NCI-H146 (cell line): ENCODE data around the gene XPR1.

ENCODE experiments used
- DNase-seq: peaks from one replicate; lab custom pipeline; 2025; lab: John Stamatoyannopoulos, UW

Gene XPR1

DNA sequence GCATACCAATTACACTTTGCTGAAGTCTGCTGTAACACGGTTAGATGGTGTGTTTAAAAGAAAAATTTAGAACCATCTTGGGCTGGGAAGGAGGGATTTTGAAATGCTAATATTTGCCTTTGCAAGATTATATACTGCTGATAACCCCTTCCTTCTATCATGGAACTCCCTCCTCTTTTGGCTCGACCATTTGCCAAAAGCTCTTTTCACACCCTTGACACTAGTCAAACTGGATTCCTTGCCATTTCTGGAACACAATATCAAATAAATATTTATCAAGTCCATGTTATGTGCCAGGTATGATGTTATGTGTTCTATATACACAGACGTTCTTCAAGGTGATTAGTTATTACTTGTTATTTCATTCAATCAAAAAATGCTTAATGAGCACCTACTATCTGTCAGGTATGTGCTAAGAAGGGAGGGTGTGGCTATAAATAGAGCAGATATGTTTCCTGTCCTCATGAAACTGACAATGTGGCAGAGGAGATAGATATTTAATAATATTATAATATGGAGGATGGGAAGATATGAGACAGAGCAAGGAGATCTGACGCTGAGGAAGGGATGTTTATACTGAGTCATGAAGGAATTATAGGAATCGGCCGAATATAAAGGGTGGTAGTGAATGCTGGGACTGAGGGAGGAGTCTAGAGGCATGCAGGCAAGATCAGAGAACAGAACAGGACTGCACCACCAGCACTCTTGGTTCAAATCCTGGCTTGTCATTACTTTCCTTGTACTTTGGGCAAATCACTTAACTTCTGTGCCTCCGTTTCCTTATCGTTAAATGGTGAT, 16.1 kb upstream of the XPR1 start:
- DNase-seq: no peak

DNA sequence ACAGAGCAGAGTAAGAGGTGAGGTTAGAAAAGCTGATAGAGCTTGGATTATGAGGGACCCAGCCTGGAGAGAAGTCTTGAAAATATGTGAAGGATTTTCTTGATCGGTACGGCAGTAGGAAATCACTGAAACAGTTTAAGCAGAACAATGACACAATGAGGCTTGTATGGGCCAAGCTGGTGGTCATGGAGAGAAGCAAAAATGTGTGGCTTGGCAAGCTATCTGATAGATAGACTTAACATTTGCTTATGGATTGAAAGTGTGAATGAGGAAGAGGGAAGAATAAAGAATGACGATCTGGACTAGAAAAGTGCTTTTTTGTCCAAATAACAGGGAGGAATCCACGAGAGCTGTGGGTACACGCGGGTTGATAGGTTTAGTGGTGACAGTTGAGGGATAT, 15.4 kb upstream of the XPR1 start:
- DNase-seq: no peak

DNA sequence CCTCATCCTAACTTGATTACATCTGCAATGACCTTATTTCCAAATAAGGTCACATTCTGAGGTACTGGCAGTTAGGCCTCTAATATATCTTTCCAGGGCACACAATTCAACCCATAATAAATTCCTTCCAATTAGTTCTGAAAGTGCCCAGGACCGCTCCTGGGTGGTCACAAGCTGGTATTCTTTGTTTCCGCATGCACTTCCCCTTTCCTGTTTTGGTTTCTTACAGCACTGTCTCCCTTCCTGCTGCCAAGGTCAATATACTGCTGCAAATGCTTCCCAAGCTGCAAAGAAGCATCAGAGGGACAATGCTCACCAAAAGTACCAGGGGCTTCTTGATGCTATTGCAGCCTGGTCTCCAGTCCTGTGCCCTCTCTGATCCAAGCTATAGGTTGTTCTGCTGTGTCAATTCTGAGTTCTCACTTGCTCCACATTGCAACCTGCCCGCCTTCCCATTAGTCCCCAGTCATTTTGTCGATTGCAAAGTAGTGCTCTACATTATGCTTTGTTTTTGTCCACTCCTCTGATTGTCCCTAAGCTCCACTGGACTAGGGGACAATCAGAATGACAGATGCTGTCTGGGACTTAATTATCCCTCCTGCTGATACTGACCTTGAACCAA, 13.9 kb upstream of the XPR1 start:
- peak; percentile 31 for DNase-seq

DNA sequence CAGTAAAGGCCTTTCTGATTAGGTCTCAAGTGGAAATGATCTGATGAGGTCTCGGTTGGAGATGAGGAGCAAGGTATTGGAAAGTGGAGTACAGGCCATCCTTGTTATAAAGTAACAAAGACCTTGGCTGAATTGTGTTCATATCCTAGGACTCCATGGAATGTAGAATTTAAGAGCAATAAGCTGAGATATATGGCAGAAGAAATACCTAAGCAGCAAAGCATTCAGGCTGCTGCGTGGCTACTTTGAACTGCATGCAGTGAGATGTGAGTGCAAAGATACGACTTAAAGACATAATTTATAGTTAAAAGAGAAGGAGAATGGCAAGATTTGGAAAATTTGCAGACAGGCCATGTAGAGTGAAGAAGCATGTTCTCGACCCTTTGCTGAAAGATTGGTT, 11.2 kb upstream of the XPR1 start:
- no peak for DNase-seq

DNA sequence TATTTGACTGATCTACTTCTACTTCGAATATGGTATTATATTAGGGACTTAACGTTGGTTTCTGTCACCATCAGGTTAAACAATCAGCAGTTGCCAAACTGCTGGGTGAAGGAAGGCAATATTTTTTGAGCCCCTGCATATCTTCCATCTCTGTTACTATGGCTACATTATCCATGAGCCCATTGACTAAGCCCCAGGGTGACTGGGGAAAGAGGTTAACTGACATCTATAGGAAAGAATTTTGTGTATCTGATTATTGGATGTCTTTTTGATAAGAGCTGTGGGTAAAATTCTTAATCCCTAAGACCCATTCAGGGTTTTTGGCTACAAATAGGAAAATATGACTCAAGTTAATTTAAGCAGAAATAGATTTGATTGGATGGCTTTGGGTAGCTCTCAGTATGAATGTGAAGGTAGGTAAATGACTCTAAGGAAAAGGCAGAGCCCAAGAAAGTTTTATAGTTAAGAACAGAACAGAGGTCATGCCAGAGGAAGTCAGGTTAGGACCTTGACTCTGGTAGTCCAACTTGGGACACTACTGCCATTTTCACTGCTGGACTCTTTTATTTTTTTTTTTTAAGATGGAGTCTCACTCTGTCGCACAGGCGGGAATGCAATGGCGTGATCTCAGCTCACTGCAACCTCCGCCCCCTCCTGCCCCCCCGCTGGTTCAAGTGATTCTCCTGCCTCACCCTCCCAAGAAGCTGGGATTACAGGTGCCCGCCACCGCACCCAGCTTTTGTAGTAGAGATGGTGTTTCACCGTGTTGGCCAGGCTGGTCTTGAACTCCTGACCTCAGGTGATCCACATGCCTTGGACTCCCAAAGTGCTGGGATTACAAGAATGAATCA, 8.9 kb upstream of the XPR1 start:
- DNase-seq: no peak

DNA sequence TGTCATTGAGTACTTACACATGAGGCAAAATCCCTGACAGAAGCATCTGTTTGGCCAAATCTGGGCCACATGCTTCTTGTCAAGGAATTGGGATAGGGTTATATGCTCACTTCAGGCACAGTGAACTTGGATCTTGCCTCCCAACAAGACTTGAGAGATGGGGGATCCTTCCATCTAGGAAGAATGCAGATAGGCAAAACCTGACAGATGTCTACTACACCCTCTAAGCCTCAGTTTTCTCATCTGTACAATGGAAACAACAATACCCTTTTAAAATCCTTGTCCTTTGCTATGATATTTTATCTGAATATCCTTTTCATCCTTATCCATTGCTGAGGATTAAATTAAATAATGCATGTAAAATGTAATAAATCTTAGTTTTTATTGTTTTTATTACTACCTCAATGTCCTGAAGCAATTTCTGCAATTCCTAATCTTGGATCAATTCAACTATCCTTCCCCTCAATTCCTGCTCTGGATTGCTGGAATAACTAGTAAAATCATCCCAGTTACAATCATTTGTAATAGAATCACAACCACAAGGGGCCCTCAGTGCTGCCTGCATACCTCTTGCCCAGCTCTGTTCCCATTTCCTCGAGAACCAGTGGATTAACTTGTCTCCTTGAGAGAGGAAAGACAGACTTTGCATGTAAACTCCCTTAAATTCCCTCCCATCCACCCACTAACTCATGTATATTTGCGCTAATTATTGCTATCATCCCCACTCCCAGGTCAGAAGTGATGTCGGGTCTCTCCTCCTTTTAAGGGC, 8.1 kb upstream of the XPR1 start:
- DNase-seq: no peak

DNA sequence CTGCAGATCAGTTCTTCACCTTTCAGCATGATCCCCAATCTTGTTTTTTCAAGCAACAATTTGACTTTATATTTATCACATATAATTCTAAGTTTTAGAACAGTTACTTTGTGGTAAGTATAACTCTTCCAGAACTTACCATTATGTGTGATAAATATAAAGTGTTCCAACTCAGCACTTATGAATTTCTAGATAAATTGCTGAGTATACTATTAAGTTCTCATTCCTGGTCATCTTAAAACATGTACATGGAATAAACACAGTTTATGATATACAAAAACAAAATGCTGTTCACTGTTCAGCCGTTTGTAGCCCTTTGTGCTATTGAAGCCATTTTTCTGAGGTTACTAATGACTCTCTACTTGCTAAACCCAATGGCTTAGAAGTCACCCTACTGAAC, 5.1 kb upstream of the XPR1 start:
- no peak for DNase-seq

DNA sequence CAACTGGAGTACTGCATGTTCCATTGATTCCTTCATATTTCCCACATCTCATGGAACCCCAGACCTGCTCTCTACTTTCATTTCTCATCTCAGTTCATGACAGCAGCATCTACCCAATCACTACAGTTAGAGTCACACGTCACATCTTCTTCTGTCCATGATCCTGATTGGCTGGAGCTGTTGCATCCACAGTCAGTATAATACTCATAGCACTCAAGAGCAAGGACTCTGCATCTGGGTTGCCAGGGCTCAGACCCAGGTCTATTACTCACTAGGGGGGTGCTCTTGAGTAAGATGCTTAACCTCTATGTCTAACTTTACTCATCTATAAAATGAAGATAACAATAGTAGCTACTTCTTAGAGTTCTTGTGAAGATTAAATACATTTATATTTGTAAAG, 4.4 kb upstream of the XPR1 start:
- no peak for DNase-seq

DNA sequence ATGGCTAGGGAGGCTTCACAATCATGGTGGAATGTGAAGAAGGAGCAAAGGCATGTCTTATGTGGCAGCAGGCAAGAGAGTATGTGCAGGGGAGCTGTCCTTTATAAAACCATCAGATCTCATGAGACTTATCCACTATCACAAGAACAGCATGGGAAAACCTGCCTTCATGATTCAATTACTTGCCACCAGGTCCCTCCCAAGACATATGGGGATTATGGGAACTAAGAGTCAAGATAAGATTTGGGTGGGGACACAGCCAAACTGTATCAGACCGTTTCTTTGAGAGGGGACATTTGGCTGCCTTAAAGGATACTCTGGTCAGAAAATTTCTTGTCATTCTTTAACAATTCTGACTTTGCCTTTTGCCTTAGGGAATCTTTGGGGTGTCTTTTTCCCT, 3.2 kb upstream of the XPR1 start:
- no peak for DNase-seq

DNA sequence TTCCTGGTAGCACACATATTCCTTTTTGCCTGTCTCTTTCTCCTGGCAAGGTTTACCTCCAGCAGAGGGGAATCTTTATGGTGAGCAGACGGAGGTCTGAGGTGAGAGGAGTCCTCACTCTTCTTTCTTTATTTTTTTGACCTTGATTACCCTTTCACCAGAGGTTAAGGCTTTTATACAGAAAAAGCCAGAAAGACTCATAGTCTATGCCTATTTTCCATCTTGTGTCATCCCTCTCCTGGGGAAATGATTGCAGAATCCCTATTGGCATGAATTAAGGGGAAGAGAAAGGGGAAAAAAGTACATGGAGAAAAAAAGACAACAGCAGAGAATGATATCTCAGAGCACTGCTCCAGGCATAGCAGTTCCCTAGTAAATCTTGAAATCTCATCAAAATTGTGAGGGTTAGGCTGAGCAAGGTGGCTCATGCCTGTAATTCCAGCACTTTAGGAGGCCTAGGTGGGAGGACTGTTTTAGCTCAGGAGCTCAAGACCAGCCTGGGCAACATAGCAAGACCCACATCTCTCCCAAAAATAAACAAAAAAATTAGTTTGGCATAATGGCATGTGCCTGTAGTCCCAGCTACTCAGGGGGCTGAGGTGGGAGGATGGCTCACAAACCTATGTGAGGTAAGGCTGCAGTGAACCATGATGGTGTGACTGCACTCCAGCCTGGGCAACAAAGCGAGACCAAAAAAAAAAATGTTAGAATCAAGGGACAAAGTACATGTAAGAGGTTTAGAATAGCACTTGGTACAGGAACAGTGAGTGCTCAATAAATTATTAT, 1.2 kb upstream of the XPR1 start:
- no peak for DNase-seq

DNA sequence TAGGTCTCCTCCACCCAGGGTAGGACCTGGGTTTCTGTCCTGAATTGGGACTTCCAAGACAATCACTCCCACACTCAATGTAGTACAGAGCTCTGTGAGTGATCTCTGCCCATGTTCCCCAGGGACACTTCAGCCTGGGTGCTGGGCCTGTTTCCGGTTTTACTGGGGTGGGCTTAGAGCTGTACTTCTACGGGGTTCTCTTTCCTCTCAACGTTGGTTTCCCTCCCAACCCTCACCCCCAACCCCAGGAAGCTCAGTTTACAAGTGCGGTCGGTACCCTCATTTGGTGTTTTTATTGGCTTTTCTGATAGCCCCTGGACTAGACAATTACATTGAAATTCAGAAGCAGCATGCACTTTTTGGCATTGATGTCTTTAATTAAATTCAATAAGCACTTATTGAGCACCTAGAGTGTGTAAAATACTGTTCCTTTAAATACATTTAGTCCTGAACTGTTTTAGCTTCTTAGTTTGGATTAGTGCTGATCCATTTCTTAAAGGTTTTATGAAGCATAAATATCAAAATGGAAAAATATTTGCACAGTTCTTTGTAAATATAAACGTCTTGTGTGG, 542 bp upstream of the XPR1 start:
- no peak for DNase-seq

DNA sequence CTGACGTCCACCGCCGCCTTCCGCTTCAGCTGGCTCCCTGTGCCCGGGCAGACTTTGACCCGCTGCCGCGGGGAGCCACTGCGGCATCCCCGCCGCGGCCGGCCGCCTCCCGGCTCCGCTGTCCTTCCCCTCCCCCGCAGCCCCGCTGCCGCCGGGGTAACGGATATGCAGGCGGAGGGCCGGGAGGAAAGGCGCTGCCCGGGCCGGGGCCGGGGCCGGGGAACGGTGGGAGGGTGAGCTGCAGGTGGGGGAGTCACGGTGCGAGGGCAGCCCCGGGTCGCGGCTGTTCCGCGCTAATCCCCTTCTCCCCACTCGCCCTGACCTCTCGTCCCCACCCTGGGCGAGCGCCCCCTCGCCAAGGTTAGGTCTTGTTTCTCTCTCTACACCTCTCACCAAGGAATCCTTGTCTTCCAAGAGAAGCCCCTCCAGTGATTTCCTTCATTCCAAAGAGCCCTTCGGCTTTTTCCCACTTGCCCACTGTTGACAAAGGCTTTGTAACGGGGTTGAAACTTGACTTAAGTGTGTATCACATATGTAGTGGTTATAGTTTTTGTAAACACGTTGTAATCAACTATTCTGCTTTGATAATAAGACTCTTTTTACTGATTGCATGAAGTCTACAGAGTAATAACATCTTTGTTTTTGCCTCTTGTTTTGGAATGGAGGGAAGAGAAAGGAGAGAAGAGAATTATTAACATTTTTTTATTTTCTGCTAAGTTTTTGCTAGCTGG, 669 bp downstream of the XPR1 start:
- DNase-seq: peak; percentile 83

DNA sequence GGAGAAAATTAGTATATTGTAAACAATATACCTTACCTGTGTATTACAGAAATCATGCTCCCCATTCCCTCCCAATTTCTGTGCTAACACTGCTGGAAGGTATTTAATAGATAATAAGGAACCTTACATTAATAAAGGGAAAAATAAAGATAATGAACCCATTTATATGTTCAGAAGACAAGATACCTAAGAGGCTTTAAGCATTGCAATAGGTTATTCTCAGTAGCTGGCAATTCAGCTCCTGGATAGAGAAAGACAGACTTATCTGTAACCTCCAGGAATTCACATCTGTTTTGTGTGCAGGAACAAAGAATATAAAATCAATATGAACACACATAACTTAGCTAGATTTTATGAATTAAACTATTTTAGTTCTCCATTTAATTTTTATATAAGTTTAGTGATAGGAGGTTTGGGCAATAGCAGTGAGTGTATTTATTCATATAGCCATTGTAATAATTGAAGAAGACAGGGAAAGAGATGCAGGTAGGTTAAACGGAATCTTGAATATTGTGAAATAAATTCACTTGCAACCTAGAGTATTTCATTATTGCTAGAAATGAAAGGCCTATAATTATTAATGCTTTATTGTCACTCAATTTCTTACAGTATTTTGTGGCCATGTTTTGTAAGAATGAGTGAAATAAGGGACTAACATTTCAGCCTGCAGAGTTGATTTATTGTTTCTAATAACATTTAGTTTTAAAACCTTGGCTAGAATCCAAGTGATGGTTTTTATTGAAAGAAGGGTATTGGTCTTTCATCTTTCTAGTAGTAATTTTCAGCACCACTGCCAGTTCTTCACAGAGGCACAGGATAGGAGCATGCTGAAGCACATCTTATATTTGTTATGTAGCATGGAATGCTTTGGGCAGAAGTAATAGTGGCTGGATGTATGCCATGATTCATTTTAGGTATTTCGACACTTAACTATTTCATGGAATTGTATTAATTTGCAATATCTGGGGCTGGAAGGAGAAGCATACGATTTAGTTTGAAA, 1.5 kb downstream of the XPR1 start:
- peak; percentile 12 for DNase-seq

DNA sequence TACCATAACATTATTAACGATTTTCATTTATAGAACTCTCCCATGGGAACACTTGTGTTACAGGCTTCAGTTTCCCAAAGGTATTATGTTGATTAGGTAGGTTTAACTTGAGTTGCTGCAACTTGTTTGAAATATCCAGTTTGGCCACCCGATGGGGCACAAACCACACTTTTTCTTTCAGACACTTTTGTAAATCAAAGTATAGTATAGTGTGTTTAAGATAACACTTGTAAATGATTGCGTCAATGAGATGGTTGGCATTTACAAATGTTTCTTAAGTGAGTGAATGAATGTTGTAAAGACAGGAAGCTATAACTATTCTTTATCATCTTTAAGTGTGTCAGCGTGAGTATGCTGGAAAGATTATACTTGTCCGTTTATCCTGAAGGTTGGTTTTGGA, 4.3 kb downstream of the XPR1 start:
- no peak for DNase-seq

DNA sequence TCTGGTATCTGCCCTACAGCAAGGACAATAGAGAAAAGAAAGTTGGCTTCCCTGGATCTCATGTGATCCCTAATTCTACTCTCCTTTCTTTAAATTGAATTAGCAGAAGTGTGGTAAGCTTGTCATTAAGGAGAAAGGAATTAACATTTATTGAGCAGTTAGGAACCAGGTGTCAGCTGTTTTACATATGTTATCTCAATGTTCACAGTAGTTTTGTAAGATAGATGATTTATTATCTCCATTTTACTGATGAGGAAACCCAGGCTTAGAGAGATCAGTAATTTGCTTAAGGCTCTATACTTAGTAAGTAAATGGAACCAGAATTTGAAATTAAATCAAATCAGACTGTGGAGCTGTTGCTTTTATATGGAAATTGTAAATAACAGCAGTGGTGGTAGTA, 8.0 kb downstream of the XPR1 start:
- DNase-seq: no peak

DNA sequence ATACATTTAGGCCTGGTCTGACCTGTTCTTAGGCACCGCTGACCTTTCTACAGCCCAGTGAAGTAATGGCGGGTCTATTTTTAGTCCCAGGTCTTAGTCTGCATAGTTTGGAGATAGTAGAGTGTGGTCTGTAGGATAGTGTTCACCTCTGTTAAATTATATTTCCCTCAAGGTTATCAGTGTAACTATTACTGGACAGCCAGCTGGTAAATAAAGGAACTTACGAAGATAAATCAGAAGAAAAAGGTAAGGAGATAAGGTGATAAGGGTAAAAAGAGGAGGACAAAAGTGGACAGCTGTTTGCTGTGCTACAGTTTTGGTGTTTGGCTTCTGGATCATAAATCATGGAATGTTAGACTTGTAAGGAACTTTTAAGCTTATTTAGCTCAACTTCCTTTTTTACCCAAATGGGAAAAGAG, 8.7 kb downstream of the XPR1 start:
- no peak for DNase-seq

DNA sequence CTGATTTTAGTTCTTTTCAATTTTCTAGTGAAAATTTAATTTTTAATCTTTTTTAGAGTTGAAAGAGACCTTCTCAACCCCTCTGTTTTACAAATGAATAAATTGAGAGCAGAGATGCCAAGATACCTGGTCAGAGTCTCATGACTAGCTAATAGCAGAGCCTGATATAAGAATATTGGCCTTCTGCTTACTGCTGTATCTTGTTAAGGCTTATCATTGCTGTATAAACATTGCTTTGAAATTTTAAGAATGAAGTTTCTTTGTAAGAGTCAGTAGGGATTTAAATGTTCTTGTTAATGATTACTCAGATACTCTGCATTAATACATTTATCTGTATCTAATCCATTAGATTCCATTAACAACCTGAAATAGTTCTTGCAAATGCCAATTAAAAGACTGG, 9.8 kb downstream of the XPR1 start:
- no peak for DNase-seq

DNA sequence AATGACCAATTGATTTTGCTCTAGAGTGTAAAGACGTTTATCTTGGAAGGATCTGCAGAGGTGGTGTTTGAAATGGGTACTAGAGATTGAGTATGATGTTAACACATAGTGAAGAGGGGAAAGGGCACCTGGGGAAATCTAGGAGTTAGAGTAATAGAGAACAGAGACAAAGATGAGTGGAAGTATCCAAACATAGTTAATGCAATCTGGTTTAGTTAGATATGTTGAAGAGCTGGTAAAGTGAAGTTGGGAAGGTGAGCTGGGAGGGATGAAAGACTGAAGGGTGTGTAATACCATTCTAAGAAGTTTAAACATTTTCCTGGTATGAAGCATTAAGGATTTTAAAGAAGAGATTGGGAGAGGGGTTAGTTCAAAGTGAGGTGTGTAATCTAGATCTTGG, 11.0 kb downstream of the XPR1 start:
- no peak for DNase-seq

DNA sequence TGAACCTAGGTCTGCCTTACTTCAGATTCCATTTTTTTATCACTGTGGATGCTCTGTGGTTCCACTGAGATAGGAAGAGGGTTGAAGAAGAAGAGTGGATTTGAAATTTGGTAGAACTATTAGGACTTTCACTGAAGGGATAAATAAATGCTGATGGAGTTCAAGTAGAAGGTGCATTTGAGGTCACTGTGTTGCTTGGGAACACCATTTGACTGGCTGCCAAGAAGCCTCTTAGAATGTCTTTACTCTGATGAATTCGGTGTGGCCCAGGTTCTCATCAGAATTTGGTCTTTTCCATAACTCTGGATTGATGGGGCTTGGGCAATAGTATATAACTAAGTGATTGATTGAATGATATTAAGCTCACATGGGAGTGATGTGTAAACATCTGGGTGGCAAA, 11.9 kb downstream of the XPR1 start:
- peak; percentile 29 for DNase-seq
